HEK293T (cell line): ENCODE data around the gene OGA.

Source experiments
- CTCF ChIA-PET: fragments of 350-600 bp; formaldehyde crosslinking; extraction: SDS; loops from one replicate; lab custom pipeline; 2021; ENCODE audit warnings: antibody characterized with exemption, inconsistent platforms; lab: Yijun Ruan, JAX
- POLR2A ChIA-PET: fragments of 350-600 bp; formaldehyde crosslinking; extraction: SDS; loops from one replicate; lab custom pipeline; 2020; ENCODE audit warnings: antibody characterized with exemption, inconsistent platforms; lab: Yijun Ruan, JAX
- DNase-seq: peaks from one replicate; pipeline ENCODE4 v3.0.0; 2012; ENCODE audit warnings: mixed read lengths; ENCODE audit errors: extremely low spot score
- ARNT ChIP-seq: fragments of 450-650 bp; IDR thresholded peaks from 2 replicates; pipeline ENCODE4 v1.6.1; 2017; ENCODE audit warnings: mild to moderate bottlenecking
- BHLHE40 ChIP-seq: fragments of 450-650 bp; IDR thresholded peaks from 2 replicates; pipeline ENCODE4 v1.6.1; 2016; ENCODE audit warnings: mild to moderate bottlenecking, moderate library complexity, borderline replicate concordance
- CTBP1 ChIP-seq: fragments of 450-650 bp; IDR thresholded peaks from 2 replicates; pipeline ENCODE4 v1.6.1; 2016; ENCODE audit warnings: borderline replicate concordance
- ELF4 ChIP-seq: fragments of 450-650 bp; IDR thresholded peaks from 2 replicates; pipeline ENCODE4 v1.6.1; 2017; ENCODE audit warnings: antibody characterized with exemption
- FOXA1 ChIP-seq: fragments of 450-650 bp; IDR thresholded peaks from 2 replicates; pipeline ENCODE4 v1.6.1; 2016; ENCODE audit warnings: mild to moderate bottlenecking
- FOXK2 ChIP-seq: fragments of 450-650 bp; IDR thresholded peaks from 2 replicates; pipeline ENCODE4 v1.6.1; 2016; ENCODE audit warnings: mild to moderate bottlenecking
- FOXM1 ChIP-seq: fragments of 450-650 bp; IDR thresholded peaks from 2 replicates; pipeline ENCODE4 v1.6.1; 2017; ENCODE audit warnings: mild to moderate bottlenecking, borderline replicate concordance
- HDGF ChIP-seq: fragments of 450-650 bp; IDR thresholded peaks from 2 replicates; pipeline ENCODE4 v1.6.1; 2017; ENCODE audit warnings: antibody characterized with exemption, borderline replicate concordance
- L3MBTL2 ChIP-seq: fragments of 450-650 bp; conservative IDR thresholded peaks from 2 replicates; pipeline ENCODE4 v1.6.1; 2016; ENCODE audit warnings: mild to moderate bottlenecking
- LEF1 ChIP-seq: fragments of 450-650 bp; IDR thresholded peaks from 2 replicates; pipeline ENCODE4 v1.6.1; 2017; ENCODE audit warnings: mild to moderate bottlenecking, borderline replicate concordance
- NFRKB ChIP-seq: fragments of 450-650 bp; IDR thresholded peaks from 2 replicates; pipeline ENCODE4 v1.6.1; 2016; ENCODE audit warnings: mild to moderate bottlenecking, moderate library complexity
- PKNOX1 ChIP-seq: fragments of 450-650 bp; IDR thresholded peaks from 2 replicates; pipeline ENCODE4 v1.6.1; 2016
- SP1 ChIP-seq: fragments of 450-650 bp; IDR thresholded peaks from 2 replicates; pipeline ENCODE4 v1.6.1; 2017
- SUZ12 ChIP-seq: fragments of 450-650 bp; IDR thresholded peaks from 2 replicates; pipeline ENCODE4 v1.6.1; 2016; ENCODE audit warnings: mild to moderate bottlenecking
- TARDBP ChIP-seq: fragments of 450-650 bp; IDR thresholded peaks from 2 replicates; pipeline ENCODE4 v1.6.1; 2016
- ZNF384 ChIP-seq: fragments of 450-650 bp; IDR thresholded peaks from 2 replicates; pipeline ENCODE4 v1.6.1; 2016

The OGA gene

GRCh38 chr10:101779544-101780186 is 38.6 kb downstream of the OGA start:
- ChIA-PET POLR2A (interaction anchor here (1.3 kb wide), 1 partner anchor 39 kb away, joined by 3 read pairs; the partner anchor contains the start of gene OGA), CTCF (interaction anchor here (0.6 to 2.8 kb wide), 5 partner anchors 21 to 185 kb away, joined by 3 to 41 read pairs (median 10); no protein-coding TSS in a partner anchor)
- no peak for TF ChIP-seq CTBP1
- TF ChIP-seq L3MBTL2 = peak; percentile 87
- peak; percentile 90 for DNase-seq

DNA sequence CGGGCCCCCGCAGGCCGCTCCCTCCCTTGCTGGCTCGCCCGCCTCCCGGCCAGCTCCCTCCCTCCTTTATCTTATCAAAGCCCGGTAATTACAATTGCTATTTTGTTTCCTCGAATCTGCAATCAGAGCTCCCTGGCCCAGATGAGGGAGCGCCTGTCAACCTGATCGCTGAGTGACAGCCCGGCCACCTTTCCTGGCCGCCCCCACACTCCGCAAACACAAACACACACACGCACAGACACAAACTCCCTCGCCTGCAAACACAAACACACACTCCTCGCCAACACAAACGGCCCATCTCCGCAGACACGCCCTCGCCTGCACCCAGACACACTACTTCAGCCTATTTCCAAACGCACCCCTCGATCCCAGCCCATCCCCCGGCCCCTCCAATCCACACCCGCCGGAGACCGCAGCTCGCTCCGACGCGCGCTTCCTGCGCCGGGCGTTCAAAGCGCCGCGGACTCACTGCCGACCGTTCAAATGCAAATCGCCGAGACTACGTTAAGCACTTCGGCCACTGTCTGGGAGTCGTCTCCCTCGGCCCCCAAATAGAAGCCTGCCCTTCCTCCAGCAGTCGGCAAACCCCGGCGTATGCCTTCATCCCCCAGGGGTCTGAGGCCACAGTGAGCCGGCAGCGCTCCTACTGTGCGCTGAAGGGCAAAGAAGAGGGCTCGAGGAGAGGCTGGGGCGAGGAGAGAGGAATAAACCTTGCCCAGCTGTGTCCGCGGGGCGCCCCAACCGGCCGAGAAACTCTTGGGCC is 39.3 kb downstream of the OGA start:
- DNase-seq = peak; percentile 15
- POLR2A ChIA-PET = interaction anchor here (1.3 kb wide), 1 partner anchor 40 kb away, joined by 3 read pairs; the partner anchor contains the start of gene OGA
- TF ChIP-seq PKNOX1 = peak; percentile 71
- no peak for TF ChIP-seq TARDBP
- CTCF ChIA-PET = interaction anchor here (0.7 to 2.8 kb wide), 2 partner anchors 177 to 184 kb away, joined by 5 to 10 read pairs; no protein-coding TSS in a partner anchor

DNA sequence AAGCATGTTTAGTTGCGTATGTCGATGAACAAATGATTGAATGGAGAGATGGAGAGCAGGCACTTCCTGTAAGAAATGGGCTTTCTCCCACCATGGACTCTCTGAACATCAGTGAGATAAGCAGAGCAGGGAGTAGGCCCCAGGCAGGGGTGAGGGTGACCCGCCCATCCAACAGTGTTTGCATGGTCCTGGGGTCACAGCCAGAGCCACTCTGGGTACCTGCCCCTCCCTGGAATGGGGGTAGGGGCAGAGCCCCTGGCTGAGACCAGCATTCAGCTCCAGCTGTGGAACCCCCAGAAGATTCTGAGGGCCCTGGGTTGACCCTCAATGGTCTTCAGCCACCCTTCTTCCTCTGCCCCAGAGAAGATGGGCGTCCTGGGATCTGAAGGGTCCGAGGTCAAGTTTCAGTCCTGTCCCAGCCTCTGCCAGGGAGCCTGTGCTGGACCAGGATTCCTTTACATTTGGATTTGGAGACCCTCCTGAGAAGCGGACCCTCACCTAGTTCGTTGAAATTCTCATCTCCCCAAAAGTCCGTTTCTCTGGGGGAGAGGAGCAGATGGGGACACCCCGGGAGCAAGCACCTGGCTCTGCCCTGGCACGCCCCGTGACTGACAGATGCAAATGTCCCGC is 40.0 kb downstream of the OGA start:
- ChIA-PET CTCF (interaction anchor here (2.8 kb wide), 1 partner anchor 176 kb away, joined by 10 read pairs; no protein-coding TSS in a partner anchor), POLR2A (interaction anchor here (1.3 kb wide), 1 partner anchor 41 kb away, joined by 3 read pairs; the partner anchor contains the start of gene OGA)
- DNase-seq = peak; percentile 8
- TF ChIP-seq PKNOX1 (no peak), HDGF (no peak), SP1 (no peak), FOXM1 (no peak), TARDBP (no peak), NFRKB (no peak), BHLHE40 (no peak), FOXA1 (no peak), FOXK2 (no peak), ELF4 (no peak), LEF1 (no peak)

- ChIA-PET POLR2A (no interaction called here), CTCF (interaction anchor here (2.8 kb wide), 1 partner anchor 175 kb away, joined by 10 read pairs; no protein-coding TSS in a partner anchor)
- TF ChIP-seq FOXM1 (no peak), PKNOX1 (no peak), SUZ12 (no peak), FOXA1 (no peak), LEF1 (no peak)
- DNase-seq = peak; percentile 7
These were observed 40.6 kb downstream of the OGA start for GRCh38 chr10:101777619-101778145.

- TF ChIP-seq HDGF = no peak
- no peak for TF ChIP-seq L3MBTL2
- no peak for TF ChIP-seq TARDBP
- TF ChIP-seq FOXA1 = no peak
- no peak for TF ChIP-seq FOXK2
- no peak for TF ChIP-seq FOXM1
- TF ChIP-seq SUZ12 = no peak
- TF ChIP-seq NFRKB = no peak
- no peak for TF ChIP-seq PKNOX1
- TF ChIP-seq ELF4 = no peak
- TF ChIP-seq ARNT = no peak
- TF ChIP-seq SP1 = no peak
- TF ChIP-seq CTBP1 = no peak
- no peak for TF ChIP-seq ZNF384
- no peak for TF ChIP-seq BHLHE40
- CTCF ChIA-PET = interaction anchor here (2.8 kb wide), 1 partner anchor 174 kb away, joined by 10 read pairs; no protein-coding TSS in a partner anchor
- peak; percentile 6 for DNase-seq
- POLR2A ChIA-PET = interaction anchor here (0.6 kb wide), 1 partner anchor 41 kb away, joined by 3 read pairs; no protein-coding TSS in a partner anchor
These were observed 42.0 kb downstream of the OGA start for GRCh38 chr10:101776161-101776817.
